ENCODE results near the gene PCDHB8.
"Not testable (repeated sequence)": the region's sequence is repeated elsewhere in the genome, so short reads cannot be mapped to it uniquely, and the experiment has no call there.

PCDHB8 gene

DNA sequence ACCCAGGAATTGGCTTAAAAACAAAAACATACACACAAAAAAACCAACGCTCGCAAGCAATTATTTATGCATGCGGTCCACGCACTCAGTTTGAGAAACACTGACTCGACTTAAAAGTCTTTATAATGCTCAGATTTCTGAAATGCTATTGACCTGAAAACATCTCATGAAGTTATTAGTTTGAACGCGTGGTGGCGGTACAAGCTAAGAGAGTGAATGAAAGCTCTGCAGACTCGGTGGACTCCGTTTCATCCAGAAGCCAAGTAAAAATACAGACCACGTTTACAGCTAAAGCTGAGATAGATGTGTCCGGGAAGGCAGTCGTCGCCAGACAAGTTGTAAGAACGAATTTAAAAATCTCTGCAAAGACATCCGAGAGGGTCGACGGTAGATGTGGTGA is 27.8 kb upstream of the PCDHB8 start, which contains the start of gene PCDHB6:
Gene PCDHB6, plus strand, starts transcription at position 246 of the 400 bp plus-strand sequence. CDS start 201 bp downstream, outside the sequence.
- peak; percentile 93 for ATAC-seq
- no peak for TF ChIP-seq TCF4 (CRISPR knock-in tag; IDR thresholded peaks at IDR 0.05; ENCODE audit: borderline replicate concordance)

DNA sequence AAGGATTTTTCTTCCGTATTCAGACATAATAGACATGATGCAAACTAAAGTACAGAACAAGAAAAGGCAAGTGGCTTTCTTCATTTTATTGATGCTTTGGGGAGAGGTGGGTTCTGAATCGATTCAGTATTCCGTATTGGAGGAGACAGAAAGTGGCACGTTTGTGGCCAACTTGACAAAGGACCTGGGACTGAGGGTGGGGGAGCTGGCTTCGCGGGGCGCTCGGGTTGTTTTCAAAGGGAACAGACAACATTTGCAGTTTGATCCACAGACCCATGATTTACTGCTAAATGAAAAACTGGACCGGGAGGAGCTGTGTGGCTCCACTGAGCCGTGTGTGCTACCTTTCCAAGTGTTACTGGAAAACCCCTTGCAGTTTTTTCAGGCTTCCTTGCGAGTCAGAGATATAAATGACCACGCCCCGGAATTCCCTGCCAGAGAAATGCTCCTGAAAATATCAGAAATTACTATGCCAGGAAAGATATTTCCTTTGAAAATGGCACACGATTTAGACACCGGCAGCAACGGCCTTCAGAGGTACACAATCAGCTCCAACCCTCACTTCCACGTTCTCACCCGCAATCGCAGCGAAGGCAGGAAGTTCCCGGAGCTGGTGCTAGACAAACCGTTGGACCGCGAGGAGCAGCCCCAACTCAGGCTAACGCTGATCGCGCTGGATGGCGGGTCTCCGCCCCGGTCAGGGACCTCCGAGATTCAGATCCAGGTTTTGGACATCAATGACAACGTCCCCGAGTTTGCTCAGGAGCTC is 27.2 kb upstream of the PCDHB8 start:
- TF ChIP-seq, protein P1, sequence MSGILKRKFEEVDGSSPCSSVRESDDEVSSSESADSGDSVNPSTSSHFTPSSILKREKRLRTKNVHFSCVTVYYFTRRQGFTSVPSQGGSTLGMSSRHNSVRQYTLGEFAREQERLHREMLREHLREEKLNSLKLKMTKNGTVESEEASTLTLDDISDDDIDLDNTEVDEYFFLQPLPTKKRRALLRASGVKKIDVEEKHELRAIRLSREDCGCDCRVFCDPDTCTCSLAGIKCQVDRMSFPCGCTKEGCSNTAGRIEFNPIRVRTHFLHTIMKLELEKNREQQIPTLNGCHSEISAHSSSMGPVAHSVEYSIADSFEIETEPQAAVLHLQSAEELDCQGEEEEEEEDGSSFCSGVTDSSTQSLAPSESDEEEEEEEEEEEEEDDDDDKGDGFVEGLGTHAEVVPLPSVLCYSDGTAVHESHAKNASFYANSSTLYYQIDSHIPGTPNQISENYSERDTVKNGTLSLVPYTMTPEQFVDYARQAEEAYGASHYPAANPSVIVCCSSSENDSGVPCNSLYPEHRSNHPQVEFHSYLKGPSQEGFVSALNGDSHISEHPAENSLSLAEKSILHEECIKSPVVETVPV (CRISPR knock-in tag; IDR thresholded peaks at IDR 0.05): no peak
- no peak for TF ChIP-seq ZNF8 (CRISPR knock-in tag; IDR thresholded peaks at IDR 0.05)
- TF ChIP-seq TOX (CRISPR knock-in tag; IDR thresholded peaks at IDR 0.05; ENCODE audit: borderline replicate concordance): no peak
- TF ChIP-seq, protein P2, sequence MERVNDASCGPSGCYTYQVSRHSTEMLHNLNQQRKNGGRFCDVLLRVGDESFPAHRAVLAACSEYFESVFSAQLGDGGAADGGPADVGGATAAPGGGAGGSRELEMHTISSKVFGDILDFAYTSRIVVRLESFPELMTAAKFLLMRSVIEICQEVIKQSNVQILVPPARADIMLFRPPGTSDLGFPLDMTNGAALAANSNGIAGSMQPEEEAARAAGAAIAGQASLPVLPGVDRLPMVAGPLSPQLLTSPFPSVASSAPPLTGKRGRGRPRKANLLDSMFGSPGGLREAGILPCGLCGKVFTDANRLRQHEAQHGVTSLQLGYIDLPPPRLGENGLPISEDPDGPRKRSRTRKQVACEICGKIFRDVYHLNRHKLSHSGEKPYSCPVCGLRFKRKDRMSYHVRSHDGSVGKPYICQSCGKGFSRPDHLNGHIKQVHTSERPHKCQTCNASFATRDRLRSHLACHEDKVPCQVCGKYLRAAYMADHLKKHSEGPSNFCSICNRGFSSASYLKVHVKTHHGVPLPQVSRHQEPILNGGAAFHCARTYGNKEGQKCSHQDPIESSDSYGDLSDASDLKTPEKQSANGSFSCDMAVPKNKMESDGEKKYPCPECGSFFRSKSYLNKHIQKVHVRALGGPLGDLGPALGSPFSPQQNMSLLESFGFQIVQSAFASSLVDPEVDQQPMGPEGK (CRISPR knock-in tag; IDR thresholded peaks at IDR 0.05; ENCODE audit: borderline replicate concordance): no peak
- no peak for TF ChIP-seq ESRRG (CRISPR knock-in tag; IDR thresholded peaks at IDR 0.05)
- no peak for TF ChIP-seq BACH2 (CRISPR knock-in tag; IDR thresholded peaks at IDR 0.05; ENCODE audit: borderline replicate concordance)
- TF ChIP-seq GLIS3 (CRISPR knock-in tag; IDR thresholded peaks at IDR 0.05): no peak
- no peak for TF ChIP-seq ZC3H10 (CRISPR knock-in tag; IDR thresholded peaks at IDR 0.05)
- TF ChIP-seq SNAI2 (CRISPR knock-in tag; IDR thresholded peaks at IDR 0.05): no peak
- TF ChIP-seq, protein P3, sequence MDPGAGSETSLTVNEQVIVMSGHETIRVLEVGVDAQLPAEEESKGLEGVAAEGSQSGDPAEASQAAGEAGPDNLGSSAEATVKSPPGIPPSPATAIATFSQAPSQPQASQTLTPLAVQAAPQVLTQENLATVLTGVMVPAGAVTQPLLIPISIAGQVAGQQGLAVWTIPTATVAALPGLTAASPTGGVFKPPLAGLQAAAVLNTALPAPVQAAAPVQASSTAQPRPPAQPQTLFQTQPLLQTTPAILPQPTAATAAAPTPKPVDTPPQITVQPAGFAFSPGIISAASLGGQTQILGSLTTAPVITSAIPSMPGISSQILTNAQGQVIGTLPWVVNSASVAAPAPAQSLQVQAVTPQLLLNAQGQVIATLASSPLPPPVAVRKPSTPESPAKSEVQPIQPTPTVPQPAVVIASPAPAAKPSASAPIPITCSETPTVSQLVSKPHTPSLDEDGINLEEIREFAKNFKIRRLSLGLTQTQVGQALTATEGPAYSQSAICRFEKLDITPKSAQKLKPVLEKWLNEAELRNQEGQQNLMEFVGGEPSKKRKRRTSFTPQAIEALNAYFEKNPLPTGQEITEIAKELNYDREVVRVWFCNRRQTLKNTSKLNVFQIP (CRISPR knock-in tag; IDR thresholded peaks at IDR 0.05; ENCODE audit: borderline replicate concordance, low read depth): no peak
- no peak for TF ChIP-seq ZNF70 (CRISPR knock-in tag; IDR thresholded peaks at IDR 0.05)
- TF ChIP-seq, protein P4, sequence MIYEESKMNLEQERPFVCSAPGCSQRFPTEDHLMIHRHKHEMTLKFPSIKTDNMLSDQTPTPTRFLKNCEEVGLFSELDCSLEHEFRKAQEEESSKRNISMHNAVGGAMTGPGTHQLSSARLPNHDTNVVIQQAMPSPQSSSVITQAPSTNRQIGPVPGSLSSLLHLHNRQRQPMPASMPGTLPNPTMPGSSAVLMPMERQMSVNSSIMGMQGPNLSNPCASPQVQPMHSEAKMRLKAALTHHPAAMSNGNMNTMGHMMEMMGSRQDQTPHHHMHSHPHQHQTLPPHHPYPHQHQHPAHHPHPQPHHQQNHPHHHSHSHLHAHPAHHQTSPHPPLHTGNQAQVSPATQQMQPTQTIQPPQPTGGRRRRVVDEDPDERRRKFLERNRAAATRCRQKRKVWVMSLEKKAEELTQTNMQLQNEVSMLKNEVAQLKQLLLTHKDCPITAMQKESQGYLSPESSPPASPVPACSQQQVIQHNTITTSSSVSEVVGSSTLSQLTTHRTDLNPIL (CRISPR knock-in tag; IDR thresholded peaks at IDR 0.05; ENCODE audit: low read depth): no peak
- TF ChIP-seq OSR1 (CRISPR knock-in tag; IDR thresholded peaks at IDR 0.05): no peak
- no peak for TF ChIP-seq ZFP3 (CRISPR knock-in tag; IDR thresholded peaks at IDR 0.05)
- no peak for TF ChIP-seq ARNTL (CRISPR knock-in tag; IDR thresholded peaks at IDR 0.05; ENCODE audit: borderline replicate concordance, low read depth)
- TF ChIP-seq RARB (CRISPR knock-in tag; IDR thresholded peaks at IDR 0.05): no peak
- TF ChIP-seq CSDC2 (CRISPR knock-in tag; IDR thresholded peaks at IDR 0.05): no peak
- no peak for TF ChIP-seq ISL1 (CRISPR knock-in tag; IDR thresholded peaks at IDR 0.05)
- TF ChIP-seq, protein P5, sequence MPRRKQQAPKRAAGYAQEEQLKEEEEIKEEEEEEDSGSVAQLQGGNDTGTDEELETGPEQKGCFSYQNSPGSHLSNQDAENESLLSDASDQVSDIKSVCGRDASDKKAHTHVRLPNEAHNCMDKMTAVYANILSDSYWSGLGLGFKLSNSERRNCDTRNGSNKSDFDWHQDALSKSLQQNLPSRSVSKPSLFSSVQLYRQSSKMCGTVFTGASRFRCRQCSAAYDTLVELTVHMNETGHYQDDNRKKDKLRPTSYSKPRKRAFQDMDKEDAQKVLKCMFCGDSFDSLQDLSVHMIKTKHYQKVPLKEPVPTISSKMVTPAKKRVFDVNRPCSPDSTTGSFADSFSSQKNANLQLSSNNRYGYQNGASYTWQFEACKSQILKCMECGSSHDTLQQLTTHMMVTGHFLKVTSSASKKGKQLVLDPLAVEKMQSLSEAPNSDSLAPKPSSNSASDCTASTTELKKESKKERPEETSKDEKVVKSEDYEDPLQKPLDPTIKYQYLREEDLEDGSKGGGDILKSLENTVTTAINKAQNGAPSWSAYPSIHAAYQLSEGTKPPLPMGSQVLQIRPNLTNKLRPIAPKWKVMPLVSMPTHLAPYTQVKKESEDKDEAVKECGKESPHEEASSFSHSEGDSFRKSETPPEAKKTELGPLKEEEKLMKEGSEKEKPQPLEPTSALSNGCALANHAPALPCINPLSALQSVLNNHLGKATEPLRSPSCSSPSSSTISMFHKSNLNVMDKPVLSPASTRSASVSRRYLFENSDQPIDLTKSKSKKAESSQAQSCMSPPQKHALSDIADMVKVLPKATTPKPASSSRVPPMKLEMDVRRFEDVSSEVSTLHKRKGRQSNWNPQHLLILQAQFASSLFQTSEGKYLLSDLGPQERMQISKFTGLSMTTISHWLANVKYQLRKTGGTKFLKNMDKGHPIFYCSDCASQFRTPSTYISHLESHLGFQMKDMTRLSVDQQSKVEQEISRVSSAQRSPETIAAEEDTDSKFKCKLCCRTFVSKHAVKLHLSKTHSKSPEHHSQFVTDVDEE (CRISPR knock-in tag; IDR thresholded peaks at IDR 0.05): no peak
- peak; percentile 45 for ATAC-seq

DNA sequence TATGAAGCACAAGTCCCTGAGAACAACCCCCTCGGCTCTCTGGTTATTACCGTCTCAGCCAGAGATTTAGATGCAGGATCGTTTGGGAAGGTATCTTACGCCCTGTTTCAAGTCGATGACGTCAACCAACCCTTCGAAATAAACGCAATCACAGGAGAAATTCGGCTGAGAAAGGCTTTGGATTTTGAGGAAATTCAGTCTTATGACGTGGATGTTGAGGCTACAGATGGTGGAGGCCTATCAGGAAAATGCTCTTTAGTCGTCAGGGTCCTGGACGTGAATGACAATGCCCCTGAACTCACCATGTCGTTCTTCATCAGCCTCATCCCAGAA is 26.6 kb upstream of the PCDHB8 start:
- TF ChIP-seq TCF4 (CRISPR knock-in tag; IDR thresholded peaks at IDR 0.05; ENCODE audit: borderline replicate concordance) (no peak), ESRRG (CRISPR knock-in tag; IDR thresholded peaks at IDR 0.05) (no peak), ZFP30 (CRISPR knock-in tag; IDR thresholded peaks at IDR 0.05) (no peak), PPARA (CRISPR knock-in tag; IDR thresholded peaks at IDR 0.05; ENCODE audit: borderline replicate concordance) (no peak), BACH2 (CRISPR knock-in tag; IDR thresholded peaks at IDR 0.05; ENCODE audit: borderline replicate concordance) (no peak), SNAI2 (CRISPR knock-in tag; IDR thresholded peaks at IDR 0.05) (no peak), ZNF70 (CRISPR knock-in tag; IDR thresholded peaks at IDR 0.05) (no peak), ARNTL (CRISPR knock-in tag; IDR thresholded peaks at IDR 0.05; ENCODE audit: borderline replicate concordance, low read depth) (no peak)
- ATAC-seq: no peak

DNA sequence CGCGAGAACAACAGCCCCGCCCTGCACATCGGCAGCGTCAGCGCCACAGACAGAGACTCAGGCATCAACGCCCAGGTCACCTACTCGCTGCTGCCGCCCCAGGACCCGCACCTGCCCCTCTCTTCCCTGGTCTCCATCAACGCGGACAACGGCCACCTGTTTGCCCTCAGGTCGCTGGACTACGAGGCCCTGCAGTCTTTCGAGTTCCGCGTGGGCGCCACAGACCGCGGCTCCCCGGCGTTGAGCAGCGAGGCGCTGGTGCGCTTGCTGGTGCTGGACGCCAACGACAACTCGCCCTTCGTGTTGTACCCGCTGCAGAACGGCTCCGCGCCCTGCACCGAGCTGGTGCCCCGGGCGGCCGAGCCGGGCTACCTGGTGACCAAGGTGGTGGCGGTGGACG is 26.0 kb upstream of the PCDHB8 start:
- ATAC-seq: not testable (repeated sequence)

DNA sequence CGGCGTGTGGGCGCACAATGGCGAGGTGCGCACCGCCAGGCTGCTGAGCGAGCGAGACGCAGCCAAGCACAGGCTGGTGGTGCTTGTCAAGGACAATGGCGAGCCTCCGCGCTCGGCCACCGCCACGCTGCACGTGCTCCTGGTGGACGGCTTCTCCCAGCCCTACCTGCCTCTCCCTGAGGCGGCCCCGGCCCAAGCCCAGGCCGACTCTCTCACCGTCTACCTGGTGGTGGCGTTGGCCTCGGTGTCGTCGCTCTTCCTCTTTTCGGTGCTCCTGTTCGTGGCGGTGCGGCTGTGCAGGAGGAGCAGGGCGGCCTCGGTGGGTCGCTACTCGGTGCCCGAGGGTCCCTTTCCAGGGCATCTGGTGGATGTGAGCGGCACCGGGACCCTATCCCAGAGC is 25.5 kb upstream of the PCDHB8 start:
- ATAC-seq: not testable (repeated sequence)

Data from SK-N-SH treated with all-trans-retinoic acid at 6 μM for 48 hours (cell line).